ENCODE measurements around the gene RPS6KA2. TPM values are rescaled to one million over a fixed set of nuclear protein-coding genes. Genes with fewer than 3 reads are reported as not detected.

The RPS6KA2 gene
- total RNA-seq, 1 experiment from 2014 or later: 12.3 TPM

DNA sequence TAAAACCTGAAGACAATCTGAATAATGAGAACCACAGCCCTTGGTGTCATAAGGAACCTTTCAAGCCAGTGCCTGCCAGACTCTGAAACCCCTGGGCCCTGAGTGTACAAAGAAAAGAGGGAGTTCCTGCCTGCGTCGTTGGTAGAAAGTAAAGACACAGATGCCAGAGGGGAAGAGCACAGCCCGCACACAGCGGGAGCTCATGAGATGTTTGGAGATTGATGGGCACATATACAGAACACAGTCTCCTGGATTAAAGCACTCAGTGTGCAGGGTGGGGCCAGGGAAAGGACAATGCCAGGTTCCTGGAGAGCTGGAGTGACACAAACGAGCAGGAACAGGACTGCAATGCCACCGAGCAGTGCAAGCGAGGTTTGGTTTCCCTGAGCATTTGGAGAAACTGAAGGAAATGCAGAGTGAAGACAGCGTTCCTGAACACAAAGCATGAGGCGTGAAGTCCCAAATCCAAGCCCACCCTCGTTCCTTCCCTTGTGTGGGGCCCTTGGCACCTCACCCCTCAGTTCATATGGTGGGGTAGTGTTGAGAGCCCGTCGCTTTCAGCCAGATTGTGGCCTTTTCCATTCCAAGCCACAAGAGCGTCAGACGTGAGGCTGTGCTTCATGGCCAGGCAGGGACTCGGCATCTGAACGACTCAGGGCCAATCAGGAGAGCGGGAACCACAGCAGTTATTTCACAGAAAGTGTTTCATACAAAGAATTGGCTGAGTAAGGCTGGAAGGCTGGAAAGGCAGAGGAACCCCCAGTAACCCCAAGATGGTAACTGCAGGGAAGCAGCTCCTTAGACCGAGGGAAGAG lies 41.0 kb upstream of the RPS6KA2 start:
- H3K4me2 ChIP-seq (ENCODE audit: insufficient read depth, insufficient read length, low read length): no peak overlapping the region
- Mint-ChIP-seq H3K27ac (no peak overlapping the region; a peak in 1 of 7 replicates), H3K9me3 (peaks cover 0 to 3% of the 10 kb centered on the region in 2 experiments; a peak in 2 of 5 replicates), H3K27me3 (ENCODE audit: low read depth) (peaks cover 11% of the 10 kb centered on the region), H3K4me1 (peaks cover 18 to 22% of the 10 kb centered on the region in 2 experiments), H3K4me3 (no peak overlapping the region), H3K36me3 (ENCODE audit: insufficient read depth in 1 of 3, low read depth in 3 of 3) (no peaks in the 10 kb centered on the region; a peak in 1 of 7 replicates)
- no peaks in the 10 kb centered on the region; the same call in 1 of the 2 replicates for H3K4me1 ChIP-seq (ENCODE audit: insufficient read depth, low read length)
- H4K91ac ChIP-seq (ENCODE audit: insufficient read length, low read depth, low read length): no peak overlapping the region
- H2AFZ ChIP-seq (ENCODE audit: low read length): no peak overlapping the region
- no peak for DNase-seq
- WGBS (ENCODE audit: extremely low coverage, insufficient read length, low lambda C conversion rate): no CpG with 5 or more reads among the region's 18 CpGs
- no peak overlapping the region for H4K8ac ChIP-seq (replicated peaks; ENCODE audit: insufficient read length, low read depth, low read length)
- no peak overlapping the region for H3K9ac ChIP-seq (ENCODE audit: extremely low read depth, insufficient read length, low read length)
- no peaks in the 10 kb centered on the region for H3K9me3 ChIP-seq (ENCODE audit: control insufficient read depth, low read depth, low read length)
- no peaks in the 10 kb centered on the region for H4K20me1 ChIP-seq (ENCODE audit: control insufficient read depth, insufficient read depth, insufficient read length)
- no peak overlapping the region for H3K27ac ChIP-seq (ENCODE audit: insufficient read length, low read depth, low read length)
- no peak overlapping the region for H3K14ac ChIP-seq (ENCODE audit: insufficient read depth, low read length)
- H3K79me2 ChIP-seq (ENCODE audit: insufficient read depth, low read length): no peaks in the 10 kb centered on the region
- H3K79me1 ChIP-seq (ENCODE audit: insufficient read depth, low read depth, low read length, poor library complexity, severe bottlenecking): no peaks in the 10 kb centered on the region
- TF ChIP-seq, protein P1, sequence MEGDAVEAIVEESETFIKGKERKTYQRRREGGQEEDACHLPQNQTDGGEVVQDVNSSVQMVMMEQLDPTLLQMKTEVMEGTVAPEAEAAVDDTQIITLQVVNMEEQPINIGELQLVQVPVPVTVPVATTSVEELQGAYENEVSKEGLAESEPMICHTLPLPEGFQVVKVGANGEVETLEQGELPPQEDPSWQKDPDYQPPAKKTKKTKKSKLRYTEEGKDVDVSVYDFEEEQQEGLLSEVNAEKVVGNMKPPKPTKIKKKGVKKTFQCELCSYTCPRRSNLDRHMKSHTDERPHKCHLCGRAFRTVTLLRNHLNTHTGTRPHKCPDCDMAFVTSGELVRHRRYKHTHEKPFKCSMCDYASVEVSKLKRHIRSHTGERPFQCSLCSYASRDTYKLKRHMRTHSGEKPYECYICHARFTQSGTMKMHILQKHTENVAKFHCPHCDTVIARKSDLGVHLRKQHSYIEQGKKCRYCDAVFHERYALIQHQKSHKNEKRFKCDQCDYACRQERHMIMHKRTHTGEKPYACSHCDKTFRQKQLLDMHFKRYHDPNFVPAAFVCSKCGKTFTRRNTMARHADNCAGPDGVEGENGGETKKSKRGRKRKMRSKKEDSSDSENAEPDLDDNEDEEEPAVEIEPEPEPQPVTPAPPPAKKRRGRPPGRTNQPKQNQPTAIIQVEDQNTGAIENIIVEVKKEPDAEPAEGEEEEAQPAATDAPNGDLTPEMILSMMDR (conservative IDR thresholded peaks at IDR 0.05): no peak
- H3K23ac ChIP-seq (ENCODE audit: insufficient read length, low read depth, low read length): no peak overlapping the region
- H3K56ac ChIP-seq (ENCODE audit: insufficient read length, low read depth, low read length): no peak overlapping the region
- H3K23me2 ChIP-seq (ENCODE audit: insufficient read length, low read depth, low read length, poor library complexity, severe bottlenecking): no peaks in the 10 kb centered on the region
- no peak overlapping the region for H4K5ac ChIP-seq (ENCODE audit: insufficient read length, low read depth, low read length)
- H3T11ph ChIP-seq (ENCODE audit: low read length): no peak overlapping the region
- no peaks in the 10 kb centered on the region for H3K27me3 ChIP-seq (ENCODE audit: insufficient read depth, low read length)
- no peak overlapping the region for H2BK5ac ChIP-seq (ENCODE audit: insufficient read length, low read length)
- no peak overlapping the region for H2BK12ac ChIP-seq (ENCODE audit: insufficient read length, low read depth, low read length)
- no peak overlapping the region for H2BK20ac ChIP-seq (ENCODE audit: low read depth, low read length, poor library complexity, severe bottlenecking)
- H2BK120ac ChIP-seq (ENCODE audit: low read depth, low read length, poor library complexity, severe bottlenecking): no peak overlapping the region
- no peak overlapping the region for H3K18ac ChIP-seq (ENCODE audit: insufficient read length, low read depth, low read length)
- no peak overlapping the region for H2BK15ac ChIP-seq (ENCODE audit: low read depth, low read length)
- no peak overlapping the region for H3K4ac ChIP-seq (ENCODE audit: low read depth, low read length)
- no peak overlapping the region for H2AK5ac ChIP-seq (ENCODE audit: insufficient read length, low read length)
